Neural crest cell (in vitro differentiated cells): Measurements from ENCODE around the gene NPHS1. TPM values are rescaled to one million over a fixed set of nuclear protein-coding genes. Genes with fewer than 3 reads are reported as not detected.
A peak's percentile ranks its signal among the peaks of the same experiment; 100 is the strongest.
"Not testable (repeated sequence)": the region's sequence is repeated elsewhere in the genome, so short reads cannot be mapped to it uniquely, and the experiment has no call there.

Experiments
- DNase-seq: peaks from one replicate; pipeline ENCODE4 v3.0.0; 2021; ENCODE audit warnings: low read depth, mixed read lengths, low spot score
- H3K27ac Mint-ChIP-seq: one replicate; pipeline ENCODE4 v1.8.0; 2021; ENCODE audit warnings: mild to moderate bottlenecking, mixed read lengths; ENCODE audit not compliant: unreplicated experiment
- H3K27me3 Mint-ChIP-seq: 2 replicates; pipeline ENCODE4 v1.8.0; 2021; ENCODE audit warnings: low read depth, mild to moderate bottlenecking, mixed read lengths
- H3K36me3 Mint-ChIP-seq: 2 replicates; pipeline ENCODE4 v1.8.0; 2021; ENCODE audit warnings: low read depth, mild to moderate bottlenecking, mixed read lengths
- H3K4me1 Mint-ChIP-seq: 2 replicates; pipeline ENCODE4 v1.8.0; 2021; ENCODE audit warnings: mixed read lengths
- H3K4me3 Mint-ChIP-seq: one replicate; pipeline ENCODE4 v1.8.0; 2021; ENCODE audit warnings: mild to moderate bottlenecking, mixed read lengths
- H3K9me3 Mint-ChIP-seq: 2 replicates; pipeline ENCODE4 v1.8.0; 2021; ENCODE audit warnings: mixed read lengths
- total RNA-seq: library from RNA; stranded (reverse); gene quantifications from 2 replicates; pipeline ENCODE4 v1.2.1, GENCODE V29; 2021
- TF ChIP-seq, protein P1 (sequence below): fragments of 200-600 bp; sonication (generic); conservative IDR thresholded peaks from 2 replicates; pipeline ENCODE4 v1.5.0; 2021; ENCODE audit warnings: antibody characterized with exemption, mild to moderate bottlenecking

Gene NPHS1
- total RNA-seq, 1 donor from 2014 or later = not detected

DNA sequence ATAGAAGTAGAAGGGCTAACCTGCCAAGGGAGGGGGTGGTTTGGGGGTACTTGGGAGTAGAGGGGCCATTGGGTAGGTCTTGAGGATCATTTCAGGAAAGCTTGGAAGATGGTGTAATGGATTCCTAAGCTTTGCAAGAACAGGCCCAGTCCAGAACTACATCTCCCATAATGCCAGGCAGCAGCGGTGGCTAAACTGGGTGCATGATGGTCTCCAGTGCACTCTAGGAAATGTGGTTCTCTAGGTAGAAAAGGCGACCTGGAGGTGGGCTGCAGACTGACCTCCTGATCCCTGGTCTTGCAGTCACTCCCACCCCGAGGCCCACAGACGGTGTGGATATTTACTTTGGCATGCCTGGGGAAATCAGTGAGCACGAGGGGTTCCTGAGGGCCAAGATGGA is 19.9 kb upstream of the NPHS1 start:
- Mint-ChIP-seq H3K36me3 (peaks cover 5% of the 10 kb centered on the region), H3K4me3 (no peak overlapping the region), H3K27me3 (no peaks in the 10 kb centered on the region), H3K4me1 (peaks cover 23% of the 10 kb centered on the region), H3K27ac (no peak overlapping the region), H3K9me3 (no peaks in the 10 kb centered on the region)
- no peak for DNase-seq
- TF ChIP-seq, protein P1, sequence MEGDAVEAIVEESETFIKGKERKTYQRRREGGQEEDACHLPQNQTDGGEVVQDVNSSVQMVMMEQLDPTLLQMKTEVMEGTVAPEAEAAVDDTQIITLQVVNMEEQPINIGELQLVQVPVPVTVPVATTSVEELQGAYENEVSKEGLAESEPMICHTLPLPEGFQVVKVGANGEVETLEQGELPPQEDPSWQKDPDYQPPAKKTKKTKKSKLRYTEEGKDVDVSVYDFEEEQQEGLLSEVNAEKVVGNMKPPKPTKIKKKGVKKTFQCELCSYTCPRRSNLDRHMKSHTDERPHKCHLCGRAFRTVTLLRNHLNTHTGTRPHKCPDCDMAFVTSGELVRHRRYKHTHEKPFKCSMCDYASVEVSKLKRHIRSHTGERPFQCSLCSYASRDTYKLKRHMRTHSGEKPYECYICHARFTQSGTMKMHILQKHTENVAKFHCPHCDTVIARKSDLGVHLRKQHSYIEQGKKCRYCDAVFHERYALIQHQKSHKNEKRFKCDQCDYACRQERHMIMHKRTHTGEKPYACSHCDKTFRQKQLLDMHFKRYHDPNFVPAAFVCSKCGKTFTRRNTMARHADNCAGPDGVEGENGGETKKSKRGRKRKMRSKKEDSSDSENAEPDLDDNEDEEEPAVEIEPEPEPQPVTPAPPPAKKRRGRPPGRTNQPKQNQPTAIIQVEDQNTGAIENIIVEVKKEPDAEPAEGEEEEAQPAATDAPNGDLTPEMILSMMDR = no peak

DNA sequence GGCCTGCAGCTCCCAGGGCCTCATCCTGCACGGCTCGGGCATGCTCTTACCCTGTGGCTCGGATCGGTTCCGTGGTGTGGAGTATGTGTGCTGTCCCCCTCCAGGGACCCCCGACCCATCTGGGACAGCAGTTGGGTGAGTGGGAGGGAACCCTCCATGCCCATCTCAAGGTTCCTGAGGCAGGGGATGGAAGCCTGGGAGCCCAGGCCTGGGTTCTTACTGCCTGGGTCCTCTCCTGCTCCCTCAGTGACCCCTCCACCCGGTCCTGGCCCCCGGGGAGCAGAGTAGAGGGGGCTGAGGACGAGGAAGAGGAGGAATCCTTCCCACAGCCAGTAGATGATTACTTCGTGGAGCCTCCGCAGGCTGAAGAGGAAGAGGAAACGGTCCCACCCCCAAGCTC is 19.3 kb upstream of the NPHS1 start:
- DNase-seq = no peak
- H3K4me1 Mint-ChIP-seq = peaks cover 23% of the 10 kb centered on the region

DNA sequence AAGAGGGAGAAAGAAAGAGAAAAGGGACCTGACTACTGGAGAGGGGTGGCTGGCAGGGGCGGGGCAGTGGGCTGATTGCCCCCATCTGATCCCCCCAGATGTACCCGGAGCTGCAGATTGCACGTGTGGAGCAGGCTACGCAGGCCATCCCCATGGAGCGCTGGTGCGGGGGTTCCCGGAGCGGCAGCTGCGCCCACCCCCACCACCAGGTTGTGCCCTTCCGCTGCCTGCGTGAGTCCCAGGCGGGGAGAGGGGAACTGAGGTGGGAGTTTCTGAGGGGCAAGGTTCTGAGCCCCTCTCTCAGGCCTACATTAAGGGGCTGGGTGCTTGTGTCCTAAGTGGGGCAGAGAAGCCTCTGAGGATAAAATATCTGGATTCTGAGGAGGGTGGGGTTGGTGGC is 18.5 kb upstream of the NPHS1 start:
- no peaks in the 10 kb centered on the region for H3K27me3 Mint-ChIP-seq
- TF ChIP-seq, protein P1 = no peak
- peaks cover 2% of the 10 kb centered on the region for H3K36me3 Mint-ChIP-seq
- no peaks in the 10 kb centered on the region for H3K9me3 Mint-ChIP-seq
- no peak overlapping the region for H3K27ac Mint-ChIP-seq
- H3K4me3 Mint-ChIP-seq = no peak overlapping the region
- no peak for DNase-seq
- H3K4me1 Mint-ChIP-seq = peaks cover 23% of the 10 kb centered on the region

More for the DNA sequence above, 19.3 kb upstream of the NPHS1 start:
- Mint-ChIP-seq H3K4me3 (no peak overlapping the region), H3K9me3 (no peaks in the 10 kb centered on the region), H3K36me3 (peaks cover 5% of the 10 kb centered on the region), H3K27ac (no peak overlapping the region), H3K27me3 (no peaks in the 10 kb centered on the region)
- TF ChIP-seq, protein P1 = no peak

DNA sequence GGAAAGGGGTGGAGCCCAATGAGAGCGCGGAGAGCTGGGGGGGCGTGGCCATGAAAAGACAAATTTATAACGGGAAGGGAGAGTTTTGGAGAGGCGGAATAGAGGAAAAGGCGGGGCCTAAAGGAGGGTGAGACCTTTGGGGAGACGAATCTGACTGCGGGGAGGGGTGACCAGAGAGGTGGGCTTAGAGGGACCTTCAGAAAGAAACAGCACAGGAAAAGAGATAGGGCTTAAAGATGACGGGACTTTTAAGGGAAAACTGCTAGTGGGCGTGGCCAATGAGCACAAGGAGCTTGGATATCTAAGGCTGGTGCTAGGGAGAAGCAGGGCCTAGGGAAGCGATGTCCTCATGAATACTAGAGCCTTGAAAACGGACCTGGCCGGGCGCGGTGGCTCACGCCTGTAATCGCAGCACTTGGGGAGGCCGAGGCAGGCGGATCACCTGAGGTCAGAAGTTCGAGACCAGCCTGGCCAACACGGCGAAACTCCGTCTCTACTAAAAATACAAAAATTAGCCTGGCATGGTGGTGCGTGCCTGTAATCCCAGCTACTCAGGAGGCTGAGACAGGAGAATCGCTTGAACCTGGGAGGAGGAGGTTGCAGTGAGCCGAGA is 17.9 kb upstream of the NPHS1 start:
- peaks cover 23% of the 10 kb centered on the region for H3K4me1 Mint-ChIP-seq
- peak overlapping the region; percentile 90 for H3K4me3 Mint-ChIP-seq
- not testable (repeated sequence) for H3K27me3 Mint-ChIP-seq, DNase-seq, H3K9me3 Mint-ChIP-seq, H3K36me3 Mint-ChIP-seq
- peak overlapping the region; percentile 54 for H3K27ac Mint-ChIP-seq

DNA sequence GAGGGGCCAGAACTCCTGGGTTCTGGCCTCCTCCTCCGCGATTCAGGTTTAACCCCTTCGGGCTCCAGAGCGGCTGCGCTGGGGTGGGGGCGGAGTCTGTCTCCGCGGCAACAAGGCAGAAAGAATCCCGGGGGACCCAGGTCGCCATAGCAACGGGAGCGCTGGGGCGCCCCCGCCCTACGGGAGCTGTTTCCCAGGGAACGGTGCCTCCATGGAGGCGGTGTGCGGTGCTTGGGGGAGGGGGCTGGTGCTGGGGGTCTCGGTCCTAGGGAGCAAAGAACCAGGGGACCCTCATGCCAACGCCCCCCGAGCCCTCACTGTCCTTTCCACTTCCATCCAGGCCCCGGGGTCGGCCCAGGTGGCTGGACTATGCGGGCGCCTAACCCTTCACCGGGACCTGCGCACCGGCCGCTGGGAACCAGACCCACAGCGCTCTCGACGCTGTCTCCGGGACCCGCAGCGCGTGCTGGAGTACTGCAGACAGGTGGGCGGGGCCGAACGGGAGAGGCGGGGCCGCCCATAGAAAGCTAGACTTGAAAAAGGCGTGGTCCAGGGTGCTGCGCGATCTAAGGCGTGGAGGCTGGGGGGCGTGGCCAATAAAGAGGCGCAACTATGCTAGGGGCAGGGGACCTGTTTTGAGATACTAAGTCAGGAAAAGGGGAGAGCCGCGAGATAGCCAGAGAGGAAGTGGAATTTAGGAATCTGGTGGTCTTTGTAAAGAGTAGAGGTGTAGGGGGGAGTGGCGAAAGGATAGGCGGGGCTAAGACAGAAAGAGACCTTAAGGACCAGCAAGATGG is 17.2 kb upstream of the NPHS1 start:
- no peaks in the 10 kb centered on the region for H3K27me3 Mint-ChIP-seq

More for the DNA sequence above, 17.2 kb upstream of the NPHS1 start:
- peak overlapping the region; percentile 94 for H3K27ac Mint-ChIP-seq
- no peaks in the 10 kb centered on the region for H3K9me3 Mint-ChIP-seq
- DNase-seq = peak; percentile 84
- peak overlapping the region; percentile 90 for H3K4me3 Mint-ChIP-seq
- peaks cover 23% of the 10 kb centered on the region for H3K4me1 Mint-ChIP-seq
- peaks cover 2% of the 10 kb centered on the region for H3K36me3 Mint-ChIP-seq
- TF ChIP-seq, protein P1 = no peak
